KMS-11 (cell line): ENCODE measurements around the gene ZNF785.

Source experiments
- H2AFZ ChIP-seq: fragments of 200-600 bp; sonication (generic); 2 replicates; pipeline ENCODE4 v1.6.1; 2016; ENCODE audit warnings: antibody characterized with exemption, mixed run types, low read depth
- H3K27ac ChIP-seq: fragments of 200-600 bp; sonication (generic); 2 replicates; pipeline ENCODE4 v1.6.1; 2016; ENCODE audit warnings: mild to moderate bottlenecking, mixed run types
- H3K27me3 ChIP-seq: fragments of 200-600 bp; sonication (generic); 2 replicates; pipeline ENCODE4 v1.6.1; 2017; ENCODE audit warnings: mild to moderate bottlenecking, low read depth, mixed run types, moderate library complexity; ENCODE audit not compliant: insufficient read depth
- H3K36me3 ChIP-seq: fragments of 200-600 bp; sonication (generic); 2 replicates; pipeline ENCODE4 v1.6.1; 2017; ENCODE audit warnings: mild to moderate bottlenecking, mixed run types; ENCODE audit not compliant: insufficient read depth
- H3K4me1 ChIP-seq: fragments of 200-600 bp; sonication (generic); 2 replicates; pipeline ENCODE4 v1.6.1; 2016; ENCODE audit warnings: mild to moderate bottlenecking, low read depth, mixed run types; ENCODE audit not compliant: poor library complexity, severe bottlenecking
- H3K4me2 ChIP-seq: fragments of 200-600 bp; sonication (generic); 2 replicates; pipeline ENCODE4 v1.7.0; 2016; ENCODE audit warnings: mild to moderate bottlenecking, mixed run types
- H3K4me3 ChIP-seq: fragments of 200-600 bp; sonication (generic); IDR thresholded peaks from 2 replicates; pipeline ENCODE4 v1.6.1; 2017; ENCODE audit warnings: low read depth, low read length, mixed read lengths; ENCODE audit not compliant: insufficient read depth
- H3K79me2 ChIP-seq: fragments of 200-600 bp; sonication (generic); 2 replicates; pipeline ENCODE4 v1.6.1; 2016; ENCODE audit warnings: low read depth, mixed run types; ENCODE audit not compliant: insufficient read depth
- H3K9ac ChIP-seq: fragments of 200-600 bp; sonication (generic); 2 replicates; pipeline ENCODE4 v1.6.1; 2016; ENCODE audit warnings: mild to moderate bottlenecking, mixed run types
- H4K20me1 ChIP-seq: fragments of 200-600 bp; sonication (generic); 2 replicates; pipeline ENCODE4 v1.6.1; 2016; ENCODE audit warnings: mild to moderate bottlenecking, mixed run types; ENCODE audit not compliant: insufficient read depth
- CTCF ChIP-seq: fragments of 200-600 bp; sonication (generic); conservative IDR thresholded peaks from 2 replicates; pipeline ENCODE4 v1.6.1; 2017; ENCODE audit warnings: low read depth, mild to moderate bottlenecking, antibody characterized with exemption, low read length, moderate library complexity, mixed read lengths

ZNF785 gene

GRCh38 chr16:30626236-30626635 is 40.7 kb upstream of the ZNF785 start:
- Histone ChIP-seq H3K9ac (no peak overlapping the region), H3K27ac (no peak overlapping the region), H3K4me3 (no peak overlapping the region), H4K20me1 (no peaks in the 10 kb centered on the region), H3K79me2 (no peaks in the 10 kb centered on the region), H3K4me2 (no peak overlapping the region), H3K4me1 (no peaks in the 10 kb centered on the region), H3K27me3 (no peaks in the 10 kb centered on the region), H2AFZ (no peak overlapping the region), H3K36me3 (no peaks in the 10 kb centered on the region)
- TF ChIP-seq CTCF: no peak

GRCh38 chr16:30623536-30624283 is 38.2 kb upstream of the ZNF785 start:
- H3K79me2 ChIP-seq: no peaks in the 10 kb centered on the region

GRCh38 chr16:30622455-30623032 is 37.0 kb upstream of the ZNF785 start:
- no peak overlapping the region for H3K27ac ChIP-seq
- H3K36me3 ChIP-seq: no peaks in the 10 kb centered on the region
- no peaks in the 10 kb centered on the region for H3K27me3 ChIP-seq
- no peaks in the 10 kb centered on the region for H3K4me1 ChIP-seq
- H2AFZ ChIP-seq: no peak overlapping the region
- H3K4me3 ChIP-seq: no peak overlapping the region
- no peaks in the 10 kb centered on the region for H3K79me2 ChIP-seq
- no peaks in the 10 kb centered on the region for H4K20me1 ChIP-seq
- H3K9ac ChIP-seq: no peak overlapping the region
- H3K4me2 ChIP-seq: no peak overlapping the region
- no peak for TF ChIP-seq CTCF

More at GRCh38 chr16:30623536-30624283, 38.2 kb upstream of the ZNF785 start:
- H3K4me3 ChIP-seq: no peak overlapping the region
- H3K9ac ChIP-seq: no peak overlapping the region
- no peak for TF ChIP-seq CTCF
- H4K20me1 ChIP-seq: no peaks in the 10 kb centered on the region
- no peaks in the 10 kb centered on the region for H3K27me3 ChIP-seq
- H3K4me2 ChIP-seq: no peak overlapping the region
- no peak overlapping the region for H2AFZ ChIP-seq
- H3K27ac ChIP-seq: no peak overlapping the region
- H3K4me1 ChIP-seq: no peaks in the 10 kb centered on the region
- no peaks in the 10 kb centered on the region for H3K36me3 ChIP-seq

GRCh38 chr16:30621765-30622164 is 36.3 kb upstream of the ZNF785 start:
- Histone ChIP-seq H4K20me1 (no peaks in the 10 kb centered on the region), H2AFZ (no peak overlapping the region), H3K4me2 (no peak overlapping the region), H3K4me1 (no peaks in the 10 kb centered on the region), H3K36me3 (no peaks in the 10 kb centered on the region), H3K79me2 (no peaks in the 10 kb centered on the region), H3K27ac (no peak overlapping the region), H3K4me3 (no peak overlapping the region), H3K27me3 (no peaks in the 10 kb centered on the region), H3K9ac (no peak overlapping the region)
- no peak for TF ChIP-seq CTCF
